Kidney (tissue), 14 donors: ENCODE measurements around the gene NXN. TPM values are rescaled to one million over a fixed set of nuclear protein-coding genes. Genes with fewer than 3 reads are reported as not detected.

Experiments used
- DNase-seq, 5 donors: peaks; one replicate each; pipeline ENCODE4 v3.0.0-alpha.2; 2013 to 2020
- FAIRE-seq: peaks from 2 replicates; lab custom pipeline; 2012; peaks lifted over from hg19 to GRCh38; lab: Jason Lieb, UNC
- H3K27ac ChIP-seq, 2 donors: one replicate each; pipeline ENCODE4 v1.7.0; 2013; ENCODE audit warnings: low read depth in 2 of 2, low read length in 2 of 2, inconsistent platforms in 1 of 2
- H3K27me3 ChIP-seq: one replicate; pipeline ENCODE4 v1.7.1; 2013; ENCODE audit warnings: low read length, inconsistent platforms; ENCODE audit not compliant: control insufficient read depth, insufficient read depth
- H3K36me3 ChIP-seq, 3 donors: one replicate each; pipeline versions ENCODE4 v1.7.0 to v1.7.1; 2013; ENCODE audit warnings: low read length in 3 of 3, control low read depth in 1 of 3, inconsistent platforms in 1 of 3; ENCODE audit not compliant: insufficient read depth in 3 of 3, control insufficient read depth in 2 of 3
- H3K4me1 ChIP-seq, 3 donors: one replicate each; pipeline versions ENCODE4 v1.7.0 to v1.7.1; 2013; ENCODE audit warnings: low read length in 3 of 3, inconsistent platforms in 1 of 3, low read depth in 1 of 3; ENCODE audit not compliant: control insufficient read depth in 2 of 3, insufficient read depth in 2 of 3
- H3K4me3 ChIP-seq, 3 donors: one replicate each; pipeline versions ENCODE4 v1.7.0 to v1.8.1; 2013; ENCODE audit warnings: low read length in 3 of 3, control low read depth in 1 of 3, inconsistent platforms in 1 of 3
- H3K9ac ChIP-seq, 3 donors: one replicate each; pipeline versions ENCODE4 v1.7.0 to v1.7.1; 2013; ENCODE audit warnings: low read length in 3 of 3, control low read depth in 1 of 3, inconsistent platforms in 1 of 3
- H3K9me3 ChIP-seq, 3 donors: one replicate each; pipeline versions ENCODE4 v1.7.0 to v1.7.1; 2013; ENCODE audit warnings: low read length in 3 of 3, control low read depth in 1 of 3, inconsistent platforms in 1 of 3; ENCODE audit not compliant: control insufficient read depth in 2 of 3, insufficient read depth in 1 of 3
- CTCF ChIP-seq: IDR thresholded peaks from 3 replicates; pipeline ENCODE4 v1.5.1; 2012; ENCODE audit warnings: mild to moderate bottlenecking, moderate library complexity, borderline replicate concordance; ENCODE audit not compliant: insufficient read depth; ENCODE audit errors: extremely low read depth
- intact Hi-C: fragments of 100-400 bp; cut with DNase I; formaldehyde crosslinking; loops from one replicate; pipeline ENCODE4 v1.11.1; 2022
- polyA plus RNA-seq: library from polyadenylated mRNA; stranded (reverse); fragments of 350-450 nt; fragmentation: Illumina TruSeq; extraction: RNeasy Lipid Tissue Mini Kit (QIAGEN cat#74804); gene quantifications from one replicate; pipeline ENCODE4 v1.2.3, GENCODE V29; 2014; ENCODE audit warnings: low read depth, low replicate concordance; ENCODE audit not compliant: insufficient read depth
- total RNA-seq: library from RNA; stranded (reverse); fragmentation: NEBNext Ultra II Directional; extraction: Animal tissue kit (Norgen Biotek cat#: 25700); gene quantifications from one replicate; pipeline ENCODE4 v1.2.1, GENCODE V29; 2021
- donor health status: control.
- donor health status: control.
- donor health status: control.
- donor health status: control.
- donor health status: control.
- donor health status: DM: yes; HTN: yes; CAD: no.
- donor health status: Normal renal cell carcinoma (clear cell type).

NXN gene
- total and polyA plus RNA-seq, 2 donors from 2014 or later = 10.2 to 26.8 TPM

GRCh38 chr17:819251-819650 lies 160.3 kb downstream of the NXN start:
- Histone ChIP-seq H3K9ac (no peak overlapping the region), H3K9me3 (no peaks in the 10 kb centered on the region), H3K27ac (no peak overlapping the region), H3K4me3 (no peak overlapping the region), H3K4me1 (no peaks in the 10 kb centered on the region), H3K36me3 (peaks cover 0 to 2% (median 0%) of the 10 kb centered on the region in 3 donors), H3K27me3 (no peaks in the 10 kb centered on the region)
- intact Hi-C loops = no loop called here
- FAIRE-seq = no peak
- DNase-seq = no peak
- TF ChIP-seq CTCF = no peak

GRCh38 chr17:814371-814770 lies 165.2 kb downstream of the NXN start:
- FAIRE-seq (no peak), DNase-seq (no peak)
- no peaks in the 10 kb centered on the region for H3K4me1 ChIP-seq
- intact Hi-C loops = no loop called here
- peaks cover 0 to 4% (median 4%) of the 10 kb centered on the region in 3 donors for H3K36me3 ChIP-seq
- no peak for TF ChIP-seq CTCF
- no peak overlapping the region for H3K27ac ChIP-seq
- H3K27me3 ChIP-seq = no peaks in the 10 kb centered on the region
- H3K4me3 ChIP-seq = no peak overlapping the region
- no peaks in the 10 kb centered on the region for H3K9me3 ChIP-seq
- no peak overlapping the region for H3K9ac ChIP-seq

- Histone ChIP-seq H3K9me3 (no peaks in the 10 kb centered on the region), H3K27me3 (no peaks in the 10 kb centered on the region), H3K36me3 (peaks cover 0 to 4% (median 4%) of the 10 kb centered on the region in 3 donors), H3K9ac (no peak overlapping the region), H3K27ac (no peak overlapping the region), H3K4me1 (no peaks in the 10 kb centered on the region), H3K4me3 (no peak overlapping the region)
- no peak for FAIRE-seq
- TF ChIP-seq CTCF = no peak
- intact Hi-C loops = no loop called here
- no peak for DNase-seq
These were observed 166.9 kb downstream of the NXN start for GRCh38 chr17:812638-813204.
